GM19468 (cell line): Measurements from ENCODE around the gene SIN3A.
"Not testable (repeated sequence)": the region's sequence is repeated elsewhere in the genome, so short reads cannot be mapped to it uniquely, and the experiment has no call there.

Experiments
- ATAC-seq: cut with Tn5 transposase; IDR thresholded peaks from one replicate; pipeline ENCODE4 v1.9.1; 2021; ENCODE audit warnings: mild to moderate bottlenecking, moderate library complexity, moderate number of reproducible peaks; ENCODE audit not compliant: unreplicated experiment; ENCODE audit errors: extremely low read depth

The SIN3A gene

GRCh38 chr15:75389791-75390382 lies 61.6 kb downstream of the SIN3A start:
- ATAC-seq, result no peak

- ATAC-seq, result not testable (repeated sequence)
Measured at GRCh38 chr15:75383986-75384385, 67.5 kb downstream of the SIN3A start.

GRCh38 chr15:75380773-75381172 lies 70.7 kb downstream of the SIN3A start:
- no peak for ATAC-seq

DNA sequence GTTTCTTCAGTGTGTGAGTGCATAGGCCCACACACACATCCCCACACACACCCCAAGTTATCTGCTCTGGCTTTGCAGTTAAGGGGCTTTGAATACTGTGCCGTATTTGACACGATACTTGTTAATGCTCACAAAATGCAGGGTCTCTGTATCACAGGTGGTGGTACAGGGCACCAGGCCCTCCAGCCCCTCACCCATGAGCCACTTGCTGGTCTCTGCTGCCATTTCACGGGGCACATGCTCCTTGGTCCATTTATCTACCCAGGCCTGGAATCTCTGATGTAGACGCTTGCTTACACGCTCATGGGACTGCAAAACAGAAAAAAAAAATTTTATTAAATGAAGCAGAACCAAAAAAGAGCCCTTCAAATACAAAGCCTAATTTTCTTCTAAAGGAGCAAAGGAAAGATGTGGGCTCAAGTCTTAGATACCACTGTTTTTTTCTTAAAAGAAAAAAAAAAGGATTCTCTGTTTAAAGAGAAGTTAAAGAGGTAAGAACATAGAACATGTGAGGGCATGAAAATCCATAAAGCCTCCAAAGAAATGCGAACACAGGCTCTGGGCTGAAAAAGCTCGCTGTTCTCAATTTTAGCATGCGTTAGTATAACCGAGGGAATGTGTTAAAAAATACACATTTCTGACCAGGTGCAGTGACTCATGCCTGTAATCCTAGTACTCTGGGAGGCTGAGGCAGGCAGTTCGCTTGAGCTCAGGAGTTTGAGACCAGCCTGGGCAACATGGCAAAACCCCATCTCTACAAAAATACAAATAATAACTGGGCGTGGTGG lies 79.4 kb downstream of the SIN3A start:
- no peak for ATAC-seq

DNA sequence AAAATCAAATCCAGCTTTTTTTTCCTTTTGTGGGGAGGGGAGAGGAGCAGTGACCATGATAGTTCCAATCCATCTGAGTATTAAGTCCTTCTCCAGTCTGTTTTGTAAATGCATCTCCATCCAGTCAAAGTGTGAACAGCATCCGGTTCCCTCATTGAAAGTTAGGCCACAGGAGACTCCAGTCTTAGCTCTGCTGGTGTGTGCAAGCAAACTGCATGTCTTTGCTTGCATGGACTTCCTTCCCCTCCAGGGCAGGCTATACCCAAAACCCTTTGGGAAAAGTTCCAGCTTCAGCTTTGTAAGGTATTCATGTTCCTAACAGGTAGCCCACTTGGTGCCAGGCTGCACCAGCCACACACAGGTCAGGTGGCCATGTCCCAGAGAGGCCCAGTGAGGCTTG lies 80.0 kb downstream of the SIN3A start:
- ATAC-seq, result no peak

DNA sequence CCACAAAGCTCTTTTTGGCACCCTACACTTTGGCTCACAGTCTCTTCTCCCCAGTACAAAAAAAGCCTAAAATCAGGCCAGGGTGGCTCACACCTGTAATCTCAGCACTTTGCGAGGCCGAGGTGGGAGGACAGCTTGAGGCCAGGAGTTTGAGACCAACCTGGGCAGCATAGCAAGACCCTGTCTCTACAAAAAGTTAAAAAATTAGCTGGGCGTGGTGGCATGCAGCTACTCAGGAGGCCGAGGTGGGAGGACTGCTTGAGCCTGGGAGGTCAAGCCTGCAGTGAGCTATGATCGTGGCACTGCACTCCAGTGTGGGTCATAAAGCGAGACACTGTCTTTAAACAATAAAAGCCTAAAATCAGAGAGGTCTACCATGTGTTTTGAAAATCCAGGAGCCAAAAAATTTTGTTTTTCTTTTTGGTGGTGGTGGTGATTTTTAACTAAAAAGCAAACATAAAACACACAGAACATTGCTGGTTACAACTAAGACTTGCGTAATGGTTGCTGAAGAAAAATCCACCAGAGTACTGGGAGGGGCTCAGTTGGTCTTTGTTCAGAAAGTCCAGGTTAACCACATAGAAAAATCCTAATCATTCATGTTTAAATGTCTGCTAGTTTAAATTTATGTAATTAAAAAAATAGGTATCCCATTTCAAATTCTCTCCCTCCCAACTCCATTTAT lies 81.5 kb downstream of the SIN3A start:
- no peak for ATAC-seq

GRCh38 chr15:75368689-75369239 lies 82.7 kb downstream of the SIN3A start:
- no peak for ATAC-seq

DNA sequence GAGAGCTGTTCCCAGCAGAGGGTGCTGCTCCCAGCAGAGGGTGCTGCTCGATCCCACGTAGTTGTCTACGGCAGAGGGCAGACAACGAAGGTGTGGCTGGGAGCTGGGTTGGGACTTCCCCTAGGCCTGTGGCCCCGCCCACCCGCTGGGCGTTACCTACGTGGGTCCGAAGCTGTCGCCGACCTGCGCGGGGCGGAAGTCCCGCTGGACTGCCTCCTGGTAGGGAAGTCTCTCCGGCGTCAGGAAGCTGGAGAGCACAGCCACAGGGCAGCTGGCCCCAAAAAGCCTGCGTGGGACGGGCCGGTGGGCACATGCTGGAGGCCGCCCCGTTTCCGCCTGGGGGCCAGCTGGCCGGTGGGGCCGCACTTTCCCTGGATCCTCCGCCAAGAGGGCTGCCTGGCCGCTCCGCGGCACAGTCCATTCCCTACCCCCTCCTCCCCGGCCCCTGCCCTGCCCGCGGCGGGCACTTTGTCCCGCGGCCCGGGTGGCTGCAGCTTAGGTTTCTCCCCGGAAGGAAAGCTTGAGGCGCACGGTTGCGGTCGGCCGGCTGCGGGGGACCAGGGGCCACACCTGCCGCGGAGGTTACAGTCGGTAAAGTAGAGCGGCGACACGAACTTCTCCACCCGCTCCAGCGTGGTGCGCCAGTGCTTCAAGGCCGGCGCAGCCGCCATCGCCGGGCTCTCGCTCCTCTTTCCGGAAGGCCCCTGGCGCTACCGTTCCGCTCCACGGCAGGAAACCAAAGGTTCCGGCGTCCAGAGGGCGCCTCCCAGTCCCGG lies 83.4 kb downstream of the SIN3A start, which contains the start of gene MAN2C1:
MAN2C1 (minus strand) TSS at position 695 of the 776 bp plus-strand sequence; CDS start at position 671, 24 bp downstream.
- peak; percentile 77 for ATAC-seq

DNA sequence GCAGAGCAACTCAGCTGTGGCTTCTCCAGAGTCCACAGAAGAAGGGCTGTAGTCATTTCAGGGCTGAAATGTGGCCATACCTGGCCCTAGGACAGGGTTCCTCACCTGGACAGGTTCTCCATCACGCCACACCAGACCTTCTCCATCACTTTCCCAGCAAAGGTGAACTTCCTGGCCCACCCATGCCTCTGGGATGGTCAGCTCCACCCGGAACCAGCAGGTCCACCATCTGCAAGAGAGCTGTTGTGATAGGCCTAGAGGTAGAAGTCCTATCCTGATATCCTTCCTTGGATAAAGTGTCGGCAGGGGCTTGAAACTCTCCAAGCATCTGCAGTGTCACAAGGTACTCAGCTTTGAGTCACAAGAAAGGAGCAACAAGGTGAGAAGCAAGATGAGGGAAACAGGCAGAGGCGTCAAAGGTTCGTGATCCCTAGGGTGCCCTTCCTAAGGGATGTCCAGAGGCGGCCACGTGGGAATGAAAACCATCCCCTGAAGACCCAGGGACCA lies 84.0 kb downstream of the SIN3A start:
- ATAC-seq, result no peak

- no peak for ATAC-seq
Measured at GRCh38 chr15:75367006-75367405, 84.5 kb downstream of the SIN3A start.

DNA sequence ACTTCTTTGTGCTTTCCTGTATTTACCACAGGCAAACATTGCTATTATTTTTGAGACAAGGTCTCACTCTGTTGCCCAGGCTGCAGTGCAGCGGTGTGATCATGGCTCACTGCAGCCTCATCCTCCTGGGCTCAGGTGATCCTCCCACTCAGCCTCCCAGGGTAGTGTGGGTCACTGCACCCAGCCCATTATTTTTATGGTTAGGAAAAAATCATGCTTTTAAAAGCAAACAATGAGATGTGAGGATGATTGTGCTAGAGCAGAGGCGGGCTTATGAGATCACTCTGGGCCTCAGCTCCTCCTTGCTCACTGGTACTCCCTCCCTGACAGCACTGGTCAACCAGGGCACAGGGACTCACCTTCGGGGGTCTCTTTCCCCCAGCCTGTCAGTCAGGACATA lies 85.3 kb downstream of the SIN3A start:
- ATAC-seq, result no peak

- ATAC-seq, result no peak
Measured at GRCh38 chr15:75364881-75365280, 86.6 kb downstream of the SIN3A start.

DNA sequence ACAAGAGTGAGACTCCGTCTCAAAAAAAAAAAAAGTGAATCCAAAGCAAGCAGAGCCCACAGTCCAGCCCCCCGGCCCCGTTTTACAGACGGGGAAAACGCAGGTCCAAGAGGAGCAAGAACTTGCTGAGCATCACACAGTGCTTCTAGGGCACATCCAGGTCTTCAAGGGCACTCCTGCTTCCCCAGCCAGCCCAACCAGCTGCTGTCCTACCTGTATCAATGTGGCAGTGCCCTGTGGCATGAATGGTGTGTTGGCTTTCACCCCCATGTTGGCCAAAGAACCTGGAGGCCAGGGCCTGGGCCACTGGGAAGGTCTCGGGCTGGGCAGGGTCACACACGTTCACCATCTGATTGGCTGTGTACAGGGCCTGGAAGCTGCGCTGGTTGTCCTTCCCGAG lies 87.7 kb downstream of the SIN3A start:
- ATAC-seq, result no peak

GRCh38 chr15:75362642-75363249 lies 88.7 kb downstream of the SIN3A start:
- ATAC-seq, result no peak

DNA sequence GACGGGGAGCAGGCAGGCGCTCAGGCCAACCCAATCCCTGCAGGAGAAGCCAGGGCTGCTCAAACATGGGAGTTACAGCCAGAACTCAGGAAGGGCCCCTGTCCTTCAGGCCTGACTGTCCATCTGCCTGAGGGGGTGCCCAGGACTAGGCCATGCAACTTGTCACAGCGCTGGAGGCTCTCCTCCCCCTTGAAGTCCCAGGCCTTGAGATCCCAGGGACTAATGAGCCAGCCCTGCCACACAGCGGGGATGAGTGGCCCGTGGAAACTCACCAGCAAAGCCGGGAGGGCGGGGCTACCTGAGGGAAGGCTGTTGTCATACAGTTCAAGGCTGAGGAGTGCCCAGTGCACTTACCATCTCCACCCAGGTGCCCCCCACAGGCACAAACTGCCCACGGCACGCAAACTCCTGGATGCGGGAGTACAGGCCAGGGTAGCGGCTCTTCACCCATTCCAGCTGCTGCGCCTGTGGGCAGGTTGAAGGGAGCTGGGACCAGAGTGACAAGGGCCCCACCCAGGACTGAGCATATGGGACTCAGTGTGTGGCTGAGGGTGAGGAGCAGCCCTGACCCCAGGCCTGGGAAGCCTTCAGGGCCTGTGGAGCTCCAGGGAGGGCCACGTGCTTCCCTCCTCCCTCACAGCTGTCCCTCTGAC lies 89.4 kb downstream of the SIN3A start:
- no peak for ATAC-seq

DNA sequence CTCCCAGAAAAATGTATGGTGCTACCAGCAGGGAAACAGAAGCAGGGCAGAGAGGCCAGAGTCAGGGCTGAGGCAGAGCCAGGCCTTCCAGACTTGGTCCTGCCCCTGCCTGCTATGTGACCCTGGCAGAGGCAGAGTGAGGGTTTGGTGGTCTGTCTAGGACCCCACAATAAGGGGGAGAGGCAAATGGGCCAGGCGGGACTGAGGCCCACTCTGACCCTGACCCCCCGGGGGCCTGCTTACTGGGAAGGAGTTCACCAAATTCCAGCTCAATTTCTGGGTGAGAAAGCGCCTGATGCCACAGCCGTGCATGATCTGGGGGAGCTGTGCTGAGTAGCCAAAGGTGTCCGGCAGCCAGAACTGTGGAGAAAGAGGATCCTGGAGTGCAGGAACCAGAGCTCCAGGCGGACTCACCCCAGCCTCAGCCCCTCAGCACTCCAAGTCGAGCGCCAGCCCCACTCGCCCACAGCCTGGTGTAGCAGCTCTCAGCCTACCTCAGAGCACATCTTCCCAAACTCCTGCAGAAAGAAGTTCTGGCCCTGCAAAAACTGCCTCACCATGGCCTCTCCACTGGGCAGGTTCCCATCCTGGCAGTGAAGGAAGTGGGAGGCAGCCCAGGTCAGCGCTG lies 90.0 kb downstream of the SIN3A start:
- no peak for ATAC-seq

GRCh38 chr15:75360856-75361255 lies 90.6 kb downstream of the SIN3A start:
- ATAC-seq, result no peak

- ATAC-seq, result no peak
Measured at GRCh38 chr15:75360391-75360790, 91.1 kb downstream of the SIN3A start.
